GM23248 (cell line): Measurements from ENCODE around the gene HSPA6.
"Not testable (repeated sequence)": the region's sequence is repeated elsewhere in the genome, so short reads cannot be mapped to it uniquely, and the experiment has no call there.

Experiments used
- EZH2 ChIP-seq: fragments of 200-600 bp; sonication (generic); IDR thresholded peaks from 2 replicates; pipeline ENCODE4 v1.6.1; 2018; ENCODE audit warnings: antibody characterized with exemption, mild to moderate bottlenecking; ENCODE audit not compliant: insufficient read depth, poor library complexity, severe bottlenecking
- EZH2phosphoT487 ChIP-seq: fragments of 200-600 bp; sonication (generic); IDR thresholded peaks from 2 replicates; pipeline ENCODE4 v1.6.1; 2018; ENCODE audit warnings: antibody characterized with exemption, moderate library complexity, mild to moderate bottlenecking, low read depth; ENCODE audit not compliant: insufficient read depth

GRCh38 chr1:161524742-161525291, 477 bp downstream of the HSPA6 start:
- not testable (repeated sequence) for TF ChIP-seq EZH2phosphoT487, EZH2
